IMR-90 (cell line): Measurements from ENCODE around the gene LYVE1.

Experiments used
- CHD1 ChIP-seq: IDR thresholded peaks from 2 replicates; pipeline ENCODE4 v1.6.1; 2012; ENCODE audit warnings: low read depth, low read length, improper control_type of control experiment
- CTCF ChIP-seq: conservative IDR thresholded peaks from 2 replicates; pipeline ENCODE4 v1.5.1; 2012; ENCODE audit warnings: mild to moderate bottlenecking, low read depth, low read length, improper control_type of control experiment
- MAZ ChIP-seq: IDR thresholded peaks from 2 replicates; pipeline ENCODE4 v1.6.1; 2012; ENCODE audit warnings: low read depth, mild to moderate bottlenecking, low read length, improper control_type of control experiment, moderate library complexity, borderline replicate concordance
- NFE2L2 ChIP-seq: fragments of 150-350 bp; IDR thresholded peaks from 2 replicates; pipeline ENCODE4 v1.6.1; 2016; ENCODE audit warnings: low read depth, mild to moderate bottlenecking, low read length
- POLR2A ChIP-seq: IDR thresholded peaks from 2 replicates; pipeline ENCODE4 v1.6.1; 2012; ENCODE audit warnings: mild to moderate bottlenecking, low read depth, low read length
- RAD21 ChIP-seq: IDR thresholded peaks from 2 replicates; pipeline ENCODE4 v1.6.1; 2012; ENCODE audit warnings: low read length, improper control_type of control experiment
- SMC3 ChIP-seq: fragments of 150-350 bp; IDR thresholded peaks from 2 replicates; pipeline ENCODE4 v1.6.1; 2016; ENCODE audit warnings: low read depth, mild to moderate bottlenecking, antibody characterized with exemption, low read length, moderate library complexity
- TF ChIP-seq, protein P1 (sequence below): fragments of 150-350 bp; IDR thresholded peaks from 2 replicates; pipeline ENCODE4 v1.6.1; 2017; ENCODE audit warnings: mild to moderate bottlenecking, antibody characterized with exemption, low read length, low read depth

GRCh38 chr11:10580623-10581022 is 12.2 kb upstream of the LYVE1 start:
- TF ChIP-seq POLR2A (no peak), RAD21 (no peak), CTCF (no peak), CHD1 (no peak), SMC3 (no peak), NFE2L2 (no peak), MAZ (no peak)
- TF ChIP-seq, protein P1, sequence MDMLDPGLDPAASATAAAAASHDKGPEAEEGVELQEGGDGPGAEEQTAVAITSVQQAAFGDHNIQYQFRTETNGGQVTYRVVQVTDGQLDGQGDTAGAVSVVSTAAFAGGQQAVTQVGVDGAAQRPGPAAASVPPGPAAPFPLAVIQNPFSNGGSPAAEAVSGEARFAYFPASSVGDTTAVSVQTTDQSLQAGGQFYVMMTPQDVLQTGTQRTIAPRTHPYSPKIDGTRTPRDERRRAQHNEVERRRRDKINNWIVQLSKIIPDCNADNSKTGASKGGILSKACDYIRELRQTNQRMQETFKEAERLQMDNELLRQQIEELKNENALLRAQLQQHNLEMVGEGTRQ: no peak
